A549 (cell line): ENCODE results near the gene FLNB. TPM values are rescaled to one million over a fixed set of nuclear protein-coding genes. Genes with fewer than 3 reads are reported as not detected.

Source experiments
- ATAC-seq, 2 experiments: fragments of 200-7000 bp in 1 of 2; fragments of >200 bp in 1 of 2; cut with Nextera tagmentation in 1 of 2; cut with Tn5 transposase in 1 of 2; 3 replicates each; pipeline versions ENCODE4 v1.8.0 to v1.9.1; 2018 to 2020; ENCODE audit warnings: mild to moderate bottlenecking in 1 of 2, moderate library complexity in 1 of 2
- CTCF ChIA-PET: fragments of 300-600 bp; sonication (Branson Sonifier 250); formaldehyde crosslinking; extraction: SDS; loops from one replicate; lab custom pipeline; 2021; ENCODE audit warnings: antibody characterized with exemption, inconsistent platforms; lab: Yijun Ruan, JAX
- POLR2A ChIA-PET: fragments of 350-600 bp; formaldehyde crosslinking; extraction: SDS; loops from one replicate; lab custom pipeline; 2021; ENCODE audit warnings: antibody characterized with exemption, inconsistent platforms; lab: Yijun Ruan, JAX
- DNase-seq, 2 experiments: peaks; one replicate each; pipeline versions ENCODE4 v3.0.0 to v3.0.0-alpha.2; 2011 to 2016; ENCODE audit warnings: low read depth in 1 of 2, low spot score in 1 of 2
- FAIRE-seq: peaks from 2 replicates; lab custom pipeline; 2011; peaks lifted over from hg19 to GRCh38; lab: Jason Lieb, UNC
- H3K27ac ChIP-seq, 2 experiments: fragments of >200 bp; sonication (Bioruptor Twin); formaldehyde crosslinking; 3 replicates each; pipeline ENCODE4 v1.5.1; 2016 to 2017
- H3K4me1 ChIP-seq: fragments of >200 bp; sonication (Bioruptor Twin); formaldehyde crosslinking; 3 replicates; pipeline ENCODE4 v1.6.1; 2016
- H3K4me2 ChIP-seq: fragments of >200 bp; sonication (Bioruptor Twin); formaldehyde crosslinking; 3 replicates; pipeline ENCODE4 v1.6.1; 2016
- H3K4me3 ChIP-seq: fragments of >200 bp; sonication (Bioruptor Twin); formaldehyde crosslinking; 3 replicates; pipeline ENCODE4 v1.5.1; 2016
- H3K9me3 ChIP-seq: fragments of >200 bp; sonication (Bioruptor Twin); formaldehyde crosslinking; 3 replicates; pipeline ENCODE4 v1.6.1; 2016
- BCL3 ChIP-seq: fragments of >200 bp; sonication (Bioruptor Twin); formaldehyde crosslinking; IDR thresholded peaks from 3 replicates; pipeline ENCODE4 v1.6.1; 2016
- CHD2 ChIP-seq: fragments of 150-350 bp; IDR thresholded peaks from 2 replicates; pipeline ENCODE4 v1.6.1; 2014; ENCODE audit warnings: low read length; ENCODE audit not compliant: partially characterized antibody
- CHD4 ChIP-seq: fragments of 200-600 bp; sonication (generic); IDR thresholded peaks from 2 replicates; pipeline ENCODE4 v1.6.1; 2016; ENCODE audit warnings: antibody characterized with exemption, mild to moderate bottlenecking, borderline replicate concordance
- FOSB ChIP-seq: fragments of 250-450 bp; sonication (Bioruptor Pico); IDR thresholded peaks from 2 replicates; pipeline ENCODE4 v1.5.0; 2020; ENCODE audit warnings: mild to moderate bottlenecking, moderate library complexity
- FOSL2 ChIP-seq, 2 experiments: fragments of 450-650 bp in 1 of 2; fragments of >200 bp in 1 of 2; sonication (Bioruptor Twin) in 1 of 2; formaldehyde crosslinking; IDR thresholded peaks; 2 replicates each; pipeline versions ENCODE4 v1.5.0 to v1.6.1; 2016 to 2020; ENCODE audit warnings: mild to moderate bottlenecking in 1 of 2, moderate library complexity in 1 of 2
- HOXA7 ChIP-seq: fragments of 250-450 bp; sonication (Bioruptor Pico); IDR thresholded peaks from 2 replicates; pipeline ENCODE4 v1.5.0; 2020; ENCODE audit warnings: mild to moderate bottlenecking, moderate library complexity
- JUNB ChIP-seq: fragments of >200 bp; sonication (Bioruptor Twin); formaldehyde crosslinking; IDR thresholded peaks from 2 replicates; pipeline ENCODE4 v1.6.1; 2016
- KDM1A ChIP-seq: fragments of 200-600 bp; sonication (generic); IDR thresholded peaks from 2 replicates; pipeline ENCODE4 v1.6.1; 2016; ENCODE audit warnings: low read depth, mild to moderate bottlenecking
- MAFK ChIP-seq: fragments of 450-650 bp; IDR thresholded peaks from 2 replicates; pipeline ENCODE4 v1.6.1; 2014; ENCODE audit not compliant: partially characterized antibody
- MAZ ChIP-seq: fragments of 150-350 bp; IDR thresholded peaks from 2 replicates; pipeline ENCODE4 v1.6.1; 2014; ENCODE audit warnings: antibody characterized with exemption, low read depth, low read length, borderline replicate concordance
- NPAS2 ChIP-seq: fragments of 250-450 bp; sonication (Bioruptor Pico); IDR thresholded peaks from 2 replicates; pipeline ENCODE4 v1.8.0; 2022; ENCODE audit warnings: mild to moderate bottlenecking, moderate library complexity, borderline replicate concordance
- RCOR1 ChIP-seq: fragments of 150-350 bp; IDR thresholded peaks from 2 replicates; pipeline ENCODE4 v1.6.1; 2014; ENCODE audit warnings: antibody characterized with exemption, low read length, low read depth
- REST ChIP-seq: fragments of 200-600 bp; sonication (generic); IDR thresholded peaks from 2 replicates; pipeline ENCODE4 v1.6.1; 2016; ENCODE audit warnings: antibody characterized with exemption, mild to moderate bottlenecking, moderate library complexity
- RFX5 ChIP-seq: fragments of 450-650 bp; IDR thresholded peaks from 2 replicates; pipeline ENCODE4 v1.7.1; 2014; ENCODE audit warnings: antibody characterized with exemption, mild to moderate bottlenecking, moderate library complexity
- TFCP2L1 ChIP-seq: fragments of 250-450 bp; sonication (Bioruptor Pico); IDR thresholded peaks from 2 replicates; pipeline ENCODE4 v1.5.0; 2021; ENCODE audit warnings: mild to moderate bottlenecking
- ZFP36 ChIP-seq: fragments of 450-650 bp; IDR thresholded peaks from 2 replicates; pipeline ENCODE4 v1.6.1; 2014; ENCODE audit warnings: borderline replicate concordance; ENCODE audit not compliant: partially characterized antibody
- ZSCAN20 ChIP-seq: fragments of 250-450 bp; sonication (Bioruptor Pico); IDR thresholded peaks from 2 replicates; pipeline ENCODE4 v1.8.0; 2022; ENCODE audit warnings: mild to moderate bottlenecking, moderate library complexity
- WGBS: methylation state at CpG from one replicate; pipeline ENCODE4 v1.1.6; 2017; ENCODE audit errors: missing lambda C conversion rate; 5-methylcytosine and 5-hydroxymethylcytosine counted together
- polyA plus RNA-seq, 4 experiments: library from polyadenylated mRNA; depleted of rRNA in 3 of 4; stranded (reverse); fragments of >200 nt; fragmentation: RNase III in 1 of 4; extraction: RNeasy Plus Mini Kit Qiagen cat#74134 plus additional on column Dnase treatment in 1 of 4; gene quantifications; 2 replicates in 3 of 4; 3 replicates in 1 of 4; pipeline ENCODE4 v1.2.3, GENCODE V29; 2011 to 2017
- TF ChIP-seq, protein P1 (sequence below): fragments of 450-650 bp; IDR thresholded peaks from 2 replicates; pipeline ENCODE4 v1.6.1; 2014; ENCODE audit warnings: antibody characterized with exemption
- TF ChIP-seq, protein P2 (sequence below): fragments of 150-350 bp; IDR thresholded peaks from 2 replicates; pipeline ENCODE4 v1.6.1; 2014; ENCODE audit warnings: low read depth, mild to moderate bottlenecking, low read length
- TF ChIP-seq, protein P3 (sequence below): IDR thresholded peaks from 2 replicates; pipeline ENCODE4 v1.6.1; 2012; ENCODE audit warnings: low read depth, borderline replicate concordance

FLNB gene
- polyA plus RNA-seq, 2 of the 4 experiments (the other 2 are of a cell fraction): 235 to 439 TPM

GRCh38 chr3:57967590-57967989 lies 40.6 kb upstream of the FLNB start:
- TF ChIP-seq, protein P1, sequence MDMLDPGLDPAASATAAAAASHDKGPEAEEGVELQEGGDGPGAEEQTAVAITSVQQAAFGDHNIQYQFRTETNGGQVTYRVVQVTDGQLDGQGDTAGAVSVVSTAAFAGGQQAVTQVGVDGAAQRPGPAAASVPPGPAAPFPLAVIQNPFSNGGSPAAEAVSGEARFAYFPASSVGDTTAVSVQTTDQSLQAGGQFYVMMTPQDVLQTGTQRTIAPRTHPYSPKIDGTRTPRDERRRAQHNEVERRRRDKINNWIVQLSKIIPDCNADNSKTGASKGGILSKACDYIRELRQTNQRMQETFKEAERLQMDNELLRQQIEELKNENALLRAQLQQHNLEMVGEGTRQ: no peak
- TF ChIP-seq FOSB (CRISPR knock-in tag) (no peak), RFX5 (no peak), MAZ (no peak), BCL3 (no peak), HOXA7 (CRISPR knock-in tag) (no peak), MAFK (no peak), CHD2 (no peak), KDM1A (no peak), ZFP36 (no peak), CHD4 (no peak), JUNB (no peak)
- TF ChIP-seq, protein P2, sequence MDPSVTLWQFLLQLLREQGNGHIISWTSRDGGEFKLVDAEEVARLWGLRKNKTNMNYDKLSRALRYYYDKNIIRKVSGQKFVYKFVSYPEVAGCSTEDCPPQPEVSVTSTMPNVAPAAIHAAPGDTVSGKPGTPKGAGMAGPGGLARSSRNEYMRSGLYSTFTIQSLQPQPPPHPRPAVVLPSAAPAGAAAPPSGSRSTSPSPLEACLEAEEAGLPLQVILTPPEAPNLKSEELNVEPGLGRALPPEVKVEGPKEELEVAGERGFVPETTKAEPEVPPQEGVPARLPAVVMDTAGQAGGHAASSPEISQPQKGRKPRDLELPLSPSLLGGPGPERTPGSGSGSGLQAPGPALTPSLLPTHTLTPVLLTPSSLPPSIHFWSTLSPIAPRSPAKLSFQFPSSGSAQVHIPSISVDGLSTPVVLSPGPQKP: no peak
- TF ChIP-seq, protein P3, sequence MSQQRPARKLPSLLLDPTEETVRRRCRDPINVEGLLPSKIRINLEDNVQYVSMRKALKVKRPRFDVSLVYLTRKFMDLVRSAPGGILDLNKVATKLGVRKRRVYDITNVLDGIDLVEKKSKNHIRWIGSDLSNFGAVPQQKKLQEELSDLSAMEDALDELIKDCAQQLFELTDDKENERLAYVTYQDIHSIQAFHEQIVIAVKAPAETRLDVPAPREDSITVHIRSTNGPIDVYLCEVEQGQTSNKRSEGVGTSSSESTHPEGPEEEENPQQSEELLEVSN: no peak
- Histone ChIP-seq H3K27ac (peak overlapping the region; percentile 92 to 98), H3K4me1 (peaks cover 52% of the 10 kb centered on the region), H3K4me3 (no peak overlapping the region), H3K9me3 (no peaks in the 10 kb centered on the region), H3K4me2 (no peak overlapping the region)
- ChIA-PET CTCF (interaction anchor here (0.6 to 0.9 kb wide), 2 partner anchors 16 to 41 kb away, joined by 3 to 4 read pairs; partner anchors contain the start of gene FLNB), POLR2A (no interaction called here)
- 77% methylated on average over 9 of the region's 9 CpGs for WGBS
- no peak for DNase-seq
- FAIRE-seq: no peak
- ATAC-seq: no peak

- 93% methylated on average over 5 of the region's 5 CpGs for WGBS
- FAIRE-seq (no peak), DNase-seq (no peak), ATAC-seq (no peak)
- peaks cover 62% of the 10 kb centered on the region for H3K4me1 ChIP-seq
- CTCF ChIA-PET: interaction anchor here (0.9 kb wide), 1 partner anchor 17 kb away, joined by 4 read pairs; no protein-coding TSS in a partner anchor
- no peak for TF ChIP-seq NPAS2 (CRISPR knock-in tag)
- TF ChIP-seq FOSL2 (IDR thresholded peaks at IDR 0.05): no peak
- TF ChIP-seq FOSL2 (CRISPR knock-in tag; IDR thresholded peaks at IDR 0.05): no peak
- no peak for TF ChIP-seq ZSCAN20 (CRISPR knock-in tag)
- TF ChIP-seq RCOR1: no peak
- no peak for TF ChIP-seq REST
- no peak for TF ChIP-seq TFCP2L1 (CRISPR knock-in tag)
- TF ChIP-seq MAFK: no peak
- POLR2A ChIA-PET: no interaction called here
- H3K27ac ChIP-seq: peak overlapping the region; percentile 92 to 98
- H3K9me3 ChIP-seq: no peaks in the 10 kb centered on the region
- no peak overlapping the region; the same call in 2 of the 3 replicates for H3K4me2 ChIP-seq
- H3K4me3 ChIP-seq: no peak overlapping the region
These were observed 39.7 kb upstream of the FLNB start for GRCh38 chr3:57968501-57968900.
